ENCODE results near the gene RABGAP1L.
"Not testable (repeated sequence)": the region's sequence is repeated elsewhere in the genome, so short reads cannot be mapped to it uniquely, and the experiment has no call there.

Gene RABGAP1L

DNA sequence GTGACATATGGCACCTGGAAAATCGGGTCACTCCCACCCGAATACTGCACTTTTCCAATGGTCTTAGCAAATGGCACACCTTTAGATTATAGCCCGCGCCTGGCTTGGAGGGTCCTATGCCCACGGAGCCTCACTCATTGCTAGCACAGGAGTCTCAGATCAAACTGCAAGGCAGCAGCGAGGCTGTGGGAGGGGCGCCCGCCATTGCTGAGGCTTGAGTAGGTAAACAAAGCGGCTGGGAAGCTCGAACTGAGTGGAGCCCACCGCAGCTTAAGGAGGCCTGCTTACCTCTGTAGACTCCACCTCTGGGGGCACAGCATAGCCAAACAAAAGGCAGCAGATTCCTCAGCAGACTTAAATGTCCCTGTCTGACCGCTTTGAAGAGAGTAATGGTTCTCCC lies 458.6 kb downstream of the RABGAP1L start:
- H2BK120ac ChIP-seq (ENCODE audit: low read depth, low read length); H3K79me1 ChIP-seq (ENCODE audit: low read depth, low read length): not testable (repeated sequence)

GRCh38 chr1:174623324-174624035 lies 464.2 kb downstream of the RABGAP1L start:
- no peak overlapping the region for H3K4ac ChIP-seq (ENCODE audit: low read length)
- H3K18ac ChIP-seq (ENCODE audit: low read length), result no peak overlapping the region
- peaks cover 3 to 16% of the 10 kb centered on the region in 2 donors for H3K4me1 ChIP-seq (ENCODE audit: control insufficient read depth in 2 of 2, insufficient read depth in 1 of 2, low read depth in 1 of 2, low read length in 2 of 2)
- H3K14ac ChIP-seq (ENCODE audit: low read length), result no peak overlapping the region
- no peak overlapping the region for H3K4me2 ChIP-seq (ENCODE audit: insufficient read depth, low read length, poor library complexity, severe bottlenecking)
- no peak overlapping the region for H2BK5ac ChIP-seq (ENCODE audit: low read length)
- no peak overlapping the region for H3K4me3 ChIP-seq (ENCODE audit: low read length in 2 of 2)
- no peak overlapping the region for H2BK12ac ChIP-seq (ENCODE audit: low read length)
- H3K9me3 ChIP-seq (replicated peaks in 1 of 2; ENCODE audit: control insufficient read depth in 2 of 2, insufficient read depth in 1 of 2, low read depth in 1 of 2, low read length in 2 of 2), result no peaks in the 10 kb centered on the region
- no peak overlapping the region for H2AFZ ChIP-seq (ENCODE audit: low read length)
- H2AK5ac ChIP-seq (ENCODE audit: low read depth, low read length), result no peak overlapping the region
- no peaks in the 10 kb centered on the region for H3K27me3 ChIP-seq (ENCODE audit: control insufficient read depth in 3 of 3, insufficient read depth in 3 of 3, low read depth in 1 of 3, low read length in 3 of 3)
- H3K79me1 ChIP-seq (ENCODE audit: low read depth, low read length), result no peaks in the 10 kb centered on the region
- H3K36me3 ChIP-seq (replicated peaks in 1 of 2; ENCODE audit: control insufficient read depth in 2 of 2, insufficient read depth in 2 of 2, low read length in 2 of 2), result no peaks in the 10 kb centered on the region
- no peak overlapping the region for H2BK15ac ChIP-seq (ENCODE audit: low read length)
- no peak overlapping the region for H3K23ac ChIP-seq (ENCODE audit: low read depth, low read length, poor library complexity)
- H4K91ac ChIP-seq (ENCODE audit: low read depth, low read length, poor library complexity), result no peak overlapping the region
- no peak overlapping the region for H2BK120ac ChIP-seq (ENCODE audit: low read depth, low read length)
- WGBS, 2 donors (ENCODE audit: extremely low coverage in 2 of 2, insufficient read length in 2 of 2, insufficient replicate concordance in 1 of 2), result no CpG with 5 or more reads among the region's 2 CpGs
- H3K27ac ChIP-seq (replicated peaks; ENCODE audit: low read length), result no peak overlapping the region
- no peak overlapping the region for H4K8ac ChIP-seq (ENCODE audit: low read depth, low read length)
- H3K9ac ChIP-seq (ENCODE audit: low read depth, low read length, poor library complexity), result no peak overlapping the region
- no peak for DNase-seq (ENCODE audit: low spot score)

More for the DNA sequence above, 458.6 kb downstream of the RABGAP1L start:
- not testable (repeated sequence) for H3K9ac ChIP-seq (ENCODE audit: low read depth, low read length, poor library complexity); H3K36me3 ChIP-seq (replicated peaks in 1 of 2; ENCODE audit: control insufficient read depth in 2 of 2, insufficient read depth in 2 of 2, low read length in 2 of 2); H3K4me1 ChIP-seq (ENCODE audit: control insufficient read depth in 2 of 2, insufficient read depth in 1 of 2, low read depth in 1 of 2, low read length in 2 of 2); H2BK12ac ChIP-seq (ENCODE audit: low read length); H4K8ac ChIP-seq (ENCODE audit: low read depth, low read length); H2AFZ ChIP-seq (ENCODE audit: low read length); H2AK5ac ChIP-seq (ENCODE audit: low read depth, low read length); H3K4me2 ChIP-seq (ENCODE audit: insufficient read depth, low read length, poor library complexity, severe bottlenecking); H3K14ac ChIP-seq (ENCODE audit: low read length); H4K91ac ChIP-seq (ENCODE audit: low read depth, low read length, poor library complexity); H3K23ac ChIP-seq (ENCODE audit: low read depth, low read length, poor library complexity); H2BK15ac ChIP-seq (ENCODE audit: low read length); DNase-seq (ENCODE audit: low spot score); H3K18ac ChIP-seq (ENCODE audit: low read length); H3K9me3 ChIP-seq (replicated peaks in 1 of 2; ENCODE audit: control insufficient read depth in 2 of 2, insufficient read depth in 1 of 2, low read depth in 1 of 2, low read length in 2 of 2); H3K4me3 ChIP-seq (ENCODE audit: low read length in 2 of 2); H2BK5ac ChIP-seq (ENCODE audit: low read length); H3K27me3 ChIP-seq (ENCODE audit: control insufficient read depth in 3 of 3, insufficient read depth in 3 of 3, low read depth in 1 of 3, low read length in 3 of 3); H3K27ac ChIP-seq (replicated peaks; ENCODE audit: low read length); H3K4ac ChIP-seq (ENCODE audit: low read length)
- WGBS, 2 donors (ENCODE audit: extremely low coverage in 2 of 2, insufficient read length in 2 of 2, insufficient replicate concordance in 1 of 2), result no CpG with 5 or more reads among the region's 12 CpGs

DNA sequence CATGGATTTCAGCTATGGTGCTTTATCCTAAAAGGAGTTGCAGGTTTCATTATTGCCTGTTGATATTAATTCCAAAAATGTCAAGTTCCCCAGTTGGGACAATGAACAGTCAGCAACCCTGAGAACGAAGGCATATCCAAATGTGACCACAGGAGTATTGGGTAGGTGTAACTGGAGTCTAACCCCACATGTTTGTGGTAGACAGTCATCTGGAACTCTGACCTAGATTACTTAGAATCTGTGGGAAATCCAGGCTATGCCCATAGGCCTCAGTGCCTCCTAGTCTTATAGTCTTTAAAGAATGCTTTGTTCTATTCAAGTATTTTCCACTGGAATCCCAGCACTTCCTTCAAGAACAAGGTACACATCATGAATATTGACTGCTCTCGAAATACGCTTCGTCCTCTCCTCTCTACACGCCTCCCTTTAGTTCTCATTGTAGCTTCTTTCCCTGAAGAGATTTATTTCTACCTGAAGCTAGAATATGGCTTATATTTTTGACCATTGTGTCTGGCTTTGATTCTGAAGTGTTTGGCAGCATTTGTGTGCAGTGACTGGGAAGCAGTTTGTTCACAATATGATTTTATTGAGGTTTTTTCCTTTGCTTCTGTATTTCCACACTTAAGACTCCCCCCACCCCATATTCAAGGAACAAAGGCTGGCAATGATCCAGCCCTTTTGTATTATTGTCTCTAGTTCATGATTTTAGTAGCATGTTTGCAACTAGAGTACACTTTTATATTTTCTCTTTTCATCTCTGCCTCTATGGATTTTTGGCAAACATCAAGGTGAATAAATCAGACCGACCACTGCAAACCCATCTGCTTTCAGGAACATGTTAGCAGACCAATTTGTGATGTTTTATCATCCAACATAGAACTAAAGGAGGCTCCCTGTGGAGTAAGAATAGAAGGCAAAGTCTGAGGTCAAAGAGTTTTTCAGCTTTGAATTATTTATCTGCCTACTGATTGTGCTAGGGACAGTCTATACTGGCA lies 467.0 kb downstream of the RABGAP1L start:
- DNase-seq (ENCODE audit: low spot score), result no peak
- Histone ChIP-seq H3K4me3 (ENCODE audit: low read length in 2 of 2) (no peak overlapping the region), H4K8ac (ENCODE audit: low read depth, low read length) (no peak overlapping the region), H3K9ac (ENCODE audit: low read depth, low read length, poor library complexity) (no peak overlapping the region), H3K79me1 (ENCODE audit: low read depth, low read length) (no peaks in the 10 kb centered on the region), H2BK12ac (ENCODE audit: low read length) (no peak overlapping the region), H3K9me3 (replicated peaks in 1 of 2; ENCODE audit: control insufficient read depth in 2 of 2, insufficient read depth in 1 of 2, low read depth in 1 of 2, low read length in 2 of 2) (no peaks in the 10 kb centered on the region), H4K91ac (ENCODE audit: low read depth, low read length, poor library complexity) (no peak overlapping the region), H2BK5ac (ENCODE audit: low read length) (no peak overlapping the region), H3K18ac (ENCODE audit: low read length) (no peak overlapping the region), H3K4ac (ENCODE audit: low read length) (no peak overlapping the region), H2BK15ac (ENCODE audit: low read length) (no peak overlapping the region), H3K27me3 (ENCODE audit: control insufficient read depth in 3 of 3, insufficient read depth in 3 of 3, low read depth in 1 of 3, low read length in 3 of 3) (no peaks in the 10 kb centered on the region), H3K27ac (replicated peaks; ENCODE audit: low read length) (no peak overlapping the region), H3K4me1 (ENCODE audit: control insufficient read depth in 2 of 2, insufficient read depth in 1 of 2, low read depth in 1 of 2, low read length in 2 of 2) (peaks cover 3 to 16% of the 10 kb centered on the region in 2 donors), H3K23ac (ENCODE audit: low read depth, low read length, poor library complexity) (no peak overlapping the region), H2BK120ac (ENCODE audit: low read depth, low read length) (no peak overlapping the region), H2AK5ac (ENCODE audit: low read depth, low read length) (no peak overlapping the region), H3K14ac (ENCODE audit: low read length) (no peak overlapping the region), H3K4me2 (ENCODE audit: insufficient read depth, low read length, poor library complexity, severe bottlenecking) (no peak overlapping the region), H2AFZ (ENCODE audit: low read length) (no peak overlapping the region), H3K36me3 (replicated peaks in 1 of 2; ENCODE audit: control insufficient read depth in 2 of 2, insufficient read depth in 2 of 2, low read length in 2 of 2) (no peaks in the 10 kb centered on the region)
- no CpG with 5 or more reads among the region's 6 CpGs for WGBS, 2 donors (ENCODE audit: extremely low coverage in 2 of 2, insufficient read length in 2 of 2, insufficient replicate concordance in 1 of 2)

DNA sequence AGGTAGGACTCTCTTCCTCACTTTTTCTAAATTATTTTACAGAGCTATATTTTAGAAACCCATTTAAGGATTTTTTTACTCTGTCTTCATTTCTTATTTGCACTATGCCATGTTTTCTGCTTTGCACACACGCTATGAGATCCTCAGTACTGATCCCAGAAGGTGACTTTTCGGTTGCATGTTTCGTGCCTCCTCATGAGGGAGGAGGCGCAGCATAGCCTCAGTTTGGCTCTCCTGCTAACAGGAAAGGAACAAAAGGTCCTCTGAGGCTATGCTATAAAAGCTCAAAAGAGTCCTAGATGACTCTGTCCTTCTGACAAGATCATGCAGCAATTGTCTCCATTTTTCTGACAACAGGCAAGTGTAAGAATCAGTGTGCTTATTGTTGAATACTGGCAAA lies 478.2 kb downstream of the RABGAP1L start:
- H3K14ac ChIP-seq (ENCODE audit: low read length), result no peak overlapping the region
- H2BK12ac ChIP-seq (ENCODE audit: low read length), result no peak overlapping the region
- DNase-seq (ENCODE audit: low spot score), result no peak
- no peak overlapping the region for H3K27ac ChIP-seq (replicated peaks; ENCODE audit: low read length)
- no peak overlapping the region for H3K9ac ChIP-seq (ENCODE audit: low read depth, low read length, poor library complexity)
- no peak overlapping the region for H2AFZ ChIP-seq (ENCODE audit: low read length)
- H3K36me3 ChIP-seq (replicated peaks in 1 of 2; ENCODE audit: control insufficient read depth in 2 of 2, insufficient read depth in 2 of 2, low read length in 2 of 2), result no peaks in the 10 kb centered on the region
- no peak overlapping the region for H2BK120ac ChIP-seq (ENCODE audit: low read depth, low read length)
- no peaks in the 10 kb centered on the region for H3K4me1 ChIP-seq (ENCODE audit: control insufficient read depth in 2 of 2, insufficient read depth in 1 of 2, low read depth in 1 of 2, low read length in 2 of 2)
- no peak overlapping the region for H4K8ac ChIP-seq (ENCODE audit: low read depth, low read length)
- H3K9me3 ChIP-seq (replicated peaks in 1 of 2; ENCODE audit: control insufficient read depth in 2 of 2, insufficient read depth in 1 of 2, low read depth in 1 of 2, low read length in 2 of 2), result no peaks in the 10 kb centered on the region
- H2BK15ac ChIP-seq (ENCODE audit: low read length), result no peak overlapping the region
- no peak overlapping the region for H2BK5ac ChIP-seq (ENCODE audit: low read length)
- H4K91ac ChIP-seq (ENCODE audit: low read depth, low read length, poor library complexity), result no peak overlapping the region
- no peak overlapping the region for H3K4ac ChIP-seq (ENCODE audit: low read length)
- WGBS, 2 donors (ENCODE audit: extremely low coverage in 2 of 2, insufficient read length in 2 of 2, insufficient replicate concordance in 1 of 2), result no CpG with 5 or more reads among the region's 4 CpGs
- H2AK5ac ChIP-seq (ENCODE audit: low read depth, low read length), result no peak overlapping the region
- no peak overlapping the region for H3K4me2 ChIP-seq (ENCODE audit: insufficient read depth, low read length, poor library complexity, severe bottlenecking)
- no peaks in the 10 kb centered on the region for H3K27me3 ChIP-seq (ENCODE audit: control insufficient read depth in 3 of 3, insufficient read depth in 3 of 3, low read depth in 1 of 3, low read length in 3 of 3)
- no peak overlapping the region for H3K23ac ChIP-seq (ENCODE audit: low read depth, low read length, poor library complexity)
- H3K79me1 ChIP-seq (ENCODE audit: low read depth, low read length), result no peaks in the 10 kb centered on the region
- H3K4me3 ChIP-seq (ENCODE audit: low read length in 2 of 2), result no peak overlapping the region
- H3K18ac ChIP-seq (ENCODE audit: low read length), result no peak overlapping the region

Data from neuronal stem cell (in vitro differentiated cells).